HFF-Myc (cell line): Measurements from ENCODE around the gene VPS13D.
"Not testable (repeated sequence)": the region's sequence is repeated elsewhere in the genome, so short reads cannot be mapped to it uniquely, and the experiment has no call there.

Source experiments
- DNase-seq: peaks from one replicate; pipeline ENCODE4 v3.0.0-alpha.2; 2011; ENCODE audit warnings: low read depth; ENCODE audit errors: extremely low read depth
- H3K4me3 ChIP-seq: replicated peaks from 2 replicates; pipeline ENCODE4 v1.5.1; 2011; ENCODE audit warnings: low read depth, mild to moderate bottlenecking, control low read depth, low read length
- TF ChIP-seq, protein P1 (sequence below): IDR thresholded peaks from 2 replicates; pipeline ENCODE4 v1.5.1; 2012; ENCODE audit warnings: mild to moderate bottlenecking, low read depth, low read length, control low read depth; ENCODE audit errors: missing control alignments

VPS13D gene

DNA sequence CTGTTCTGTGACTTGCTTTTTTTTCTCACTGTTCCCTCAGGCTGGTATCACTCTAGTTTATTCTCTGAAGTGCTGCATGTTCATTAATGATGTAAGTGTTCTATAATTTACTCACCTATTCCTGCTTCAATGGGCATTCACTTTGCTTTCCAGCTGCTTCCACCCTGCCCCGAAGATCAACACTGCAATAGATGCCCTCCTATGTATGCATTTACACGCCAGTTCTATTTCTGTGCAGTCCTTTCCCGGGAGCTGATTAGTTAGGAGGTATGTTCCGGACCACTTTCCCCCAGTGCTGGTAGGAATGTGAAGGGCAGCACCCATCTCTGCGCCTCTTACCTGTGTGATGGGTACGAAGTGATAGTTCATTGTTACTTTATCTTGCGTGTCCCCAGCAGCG, 284.8 kb downstream of the VPS13D start:
- TF ChIP-seq, protein P1, sequence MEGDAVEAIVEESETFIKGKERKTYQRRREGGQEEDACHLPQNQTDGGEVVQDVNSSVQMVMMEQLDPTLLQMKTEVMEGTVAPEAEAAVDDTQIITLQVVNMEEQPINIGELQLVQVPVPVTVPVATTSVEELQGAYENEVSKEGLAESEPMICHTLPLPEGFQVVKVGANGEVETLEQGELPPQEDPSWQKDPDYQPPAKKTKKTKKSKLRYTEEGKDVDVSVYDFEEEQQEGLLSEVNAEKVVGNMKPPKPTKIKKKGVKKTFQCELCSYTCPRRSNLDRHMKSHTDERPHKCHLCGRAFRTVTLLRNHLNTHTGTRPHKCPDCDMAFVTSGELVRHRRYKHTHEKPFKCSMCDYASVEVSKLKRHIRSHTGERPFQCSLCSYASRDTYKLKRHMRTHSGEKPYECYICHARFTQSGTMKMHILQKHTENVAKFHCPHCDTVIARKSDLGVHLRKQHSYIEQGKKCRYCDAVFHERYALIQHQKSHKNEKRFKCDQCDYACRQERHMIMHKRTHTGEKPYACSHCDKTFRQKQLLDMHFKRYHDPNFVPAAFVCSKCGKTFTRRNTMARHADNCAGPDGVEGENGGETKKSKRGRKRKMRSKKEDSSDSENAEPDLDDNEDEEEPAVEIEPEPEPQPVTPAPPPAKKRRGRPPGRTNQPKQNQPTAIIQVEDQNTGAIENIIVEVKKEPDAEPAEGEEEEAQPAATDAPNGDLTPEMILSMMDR = no peak
- H3K4me3 ChIP-seq = no peak overlapping the region
- DNase-seq = no peak

DNA sequence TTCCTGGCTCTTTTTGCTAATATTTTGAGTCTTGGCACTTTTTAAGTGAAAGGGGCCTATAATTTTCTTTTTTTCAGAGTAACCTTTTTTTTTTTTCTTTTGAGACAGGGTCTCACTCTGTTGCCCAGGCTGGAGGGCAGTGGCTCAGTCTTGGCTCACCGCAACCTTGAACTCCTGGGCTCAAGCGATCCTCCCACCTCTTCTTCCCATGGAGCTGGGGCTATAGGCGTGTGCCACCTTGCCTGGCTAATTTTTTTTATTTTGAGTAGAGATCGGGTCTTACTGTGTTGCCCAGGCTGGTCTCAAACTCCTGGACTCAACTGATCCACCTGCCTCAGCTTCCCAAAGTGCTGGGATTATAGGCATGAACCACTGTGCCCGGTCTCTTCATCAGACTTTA, 285.4 kb downstream of the VPS13D start:
- H3K4me3 ChIP-seq = no peak overlapping the region
- no peak for DNase-seq
- TF ChIP-seq, protein P1 = no peak

DNA sequence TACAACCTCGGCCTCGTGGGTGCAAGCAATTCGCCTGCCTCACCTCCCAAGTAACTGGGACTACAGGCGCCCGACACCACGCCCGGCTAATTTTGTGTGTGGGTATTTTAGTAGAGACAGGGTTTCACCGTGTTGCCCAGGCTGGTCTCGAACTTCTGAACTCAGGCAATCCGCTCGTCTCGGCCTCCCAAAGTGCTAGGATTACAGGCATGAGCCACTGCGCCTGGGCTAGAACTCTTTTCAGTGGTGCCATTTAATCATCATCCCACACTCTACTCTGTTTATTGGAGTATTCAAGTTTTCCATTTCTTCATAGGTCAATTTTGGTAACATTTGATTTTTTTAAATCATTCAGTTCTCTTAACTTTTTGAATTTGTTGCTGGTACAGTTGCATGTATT, 286.9 kb downstream of the VPS13D start:
- TF ChIP-seq, protein P1 = no peak
- no peak for DNase-seq
- no peak overlapping the region for H3K4me3 ChIP-seq

DNA sequence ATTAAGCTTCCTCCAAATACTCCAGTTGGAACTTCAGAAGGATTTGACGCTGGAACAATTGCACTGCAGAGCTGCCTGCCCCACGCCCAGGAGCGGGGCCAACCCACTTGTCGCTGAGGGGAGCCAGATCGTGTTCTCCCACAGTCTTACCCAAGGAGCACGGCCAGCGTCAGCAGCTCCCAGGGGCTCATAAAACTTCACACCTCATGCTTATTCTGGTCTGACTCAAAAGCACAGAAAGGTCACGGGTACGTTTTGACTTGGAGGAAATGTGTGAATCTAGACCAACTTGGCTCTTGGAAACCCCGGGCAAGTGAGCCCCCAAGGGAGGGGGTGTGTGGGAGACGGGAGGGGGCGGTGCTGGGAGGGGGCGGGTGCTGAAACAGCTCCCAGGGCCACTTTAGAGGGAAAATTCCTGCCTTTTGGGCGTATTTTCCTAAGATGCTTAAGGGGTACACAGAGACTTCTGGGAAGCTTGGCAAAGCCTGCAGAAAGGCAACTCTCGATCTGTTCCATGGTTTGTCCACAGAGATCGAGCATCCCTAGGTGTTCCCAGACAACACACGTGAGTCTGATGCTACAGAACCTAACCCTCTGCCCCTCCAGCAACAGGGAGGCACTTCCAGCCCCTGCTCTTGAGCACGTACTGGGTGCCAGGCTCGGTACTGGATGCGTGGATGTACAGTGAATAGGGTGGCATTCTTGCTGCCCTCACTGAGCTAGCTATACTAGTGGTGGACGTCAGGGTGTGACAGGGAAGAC, 289.3 kb downstream of the VPS13D start:
- no peak for DNase-seq
- TF ChIP-seq, protein P1 = no peak
- no peak overlapping the region for H3K4me3 ChIP-seq

DNA sequence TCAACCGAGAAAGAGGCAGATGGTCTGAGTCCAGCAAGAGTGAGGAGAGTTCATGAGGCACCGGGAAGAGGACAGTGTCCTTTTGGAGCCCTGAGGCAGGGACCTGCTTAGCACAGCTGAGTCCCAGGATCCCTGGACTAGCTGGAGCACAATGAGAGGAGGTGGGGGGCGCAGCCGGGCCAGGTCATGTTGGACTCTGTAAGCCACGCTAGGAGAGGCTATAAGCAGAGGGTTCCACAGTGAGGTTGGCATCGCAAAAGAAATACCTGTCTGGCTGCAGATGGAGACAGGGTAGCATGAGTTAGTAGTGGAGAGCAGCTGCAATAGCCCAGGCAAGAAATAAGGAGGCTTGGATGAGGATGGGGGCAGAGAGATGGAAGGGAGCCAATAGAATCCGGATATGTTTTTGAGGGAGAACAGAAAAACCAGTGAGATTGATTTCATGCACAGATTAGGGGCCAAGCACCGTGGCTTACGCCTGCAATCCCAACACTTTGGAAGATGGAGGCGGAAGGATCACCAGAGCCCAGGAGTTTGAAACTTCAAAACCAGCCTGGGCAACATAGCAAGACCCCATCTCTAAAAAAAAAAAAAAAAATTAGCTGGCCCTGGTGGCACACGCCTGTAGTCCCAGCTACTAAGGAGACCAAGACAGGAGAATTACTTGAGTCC, 290.0 kb downstream of the VPS13D start:
- TF ChIP-seq, protein P1 = no peak

DNA sequence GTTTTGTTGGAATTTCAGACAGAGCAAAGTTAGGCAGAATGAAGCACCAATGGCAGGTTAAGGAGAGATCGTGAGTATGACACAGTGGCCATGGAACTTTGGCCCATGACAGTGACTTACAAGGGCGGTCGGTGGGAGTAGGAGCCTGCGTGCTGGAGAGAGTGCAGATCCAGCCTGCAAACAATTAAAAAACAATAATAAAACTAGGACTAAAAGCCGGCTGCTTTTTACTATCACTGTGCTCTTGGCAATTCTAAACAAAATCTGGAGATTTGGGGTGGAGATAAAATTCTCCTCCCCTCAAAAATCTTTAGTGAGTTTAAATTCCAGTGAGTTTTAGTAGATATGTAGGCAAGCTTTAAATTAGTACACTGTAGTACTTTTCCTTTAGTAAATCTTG, 291.3 kb downstream of the VPS13D start:
- H3K4me3 ChIP-seq = 0 out of 2 replicates have a peak overlapping the region, but pooled peaks have one; percentile 1
- TF ChIP-seq, protein P1 = no peak
- peak; percentile 22 for DNase-seq

More for the DNA sequence above, 290.0 kb downstream of the VPS13D start:
- no peak overlapping the region for H3K4me3 ChIP-seq
- no peak for DNase-seq

DNA sequence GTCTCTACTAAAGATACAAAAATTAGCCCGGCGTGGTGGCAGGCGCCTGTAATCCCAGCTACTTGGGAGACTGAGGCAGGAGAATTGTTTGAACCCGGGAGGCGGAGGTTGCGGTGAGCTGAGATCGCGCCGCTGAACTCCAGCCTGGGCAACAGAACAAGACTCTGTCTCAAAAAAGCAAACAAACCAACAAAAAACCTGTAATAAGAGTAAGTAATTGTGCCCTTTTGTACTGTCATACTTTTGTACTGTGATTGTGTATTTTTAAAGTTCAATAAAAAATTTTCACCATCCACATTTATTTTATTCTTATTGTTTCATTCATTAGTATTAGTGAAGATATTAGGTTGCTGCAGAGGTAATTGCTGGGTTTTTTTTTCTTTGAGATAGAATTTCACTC, 292.9 kb downstream of the VPS13D start:
- DNase-seq, H3K4me3 ChIP-seq: not testable (repeated sequence)
